GM10847 (cell line): ENCODE data around the gene ITPR3.

Experiments used
- POLR2A ChIP-seq: IDR thresholded peaks from 2 replicates; pipeline ENCODE4 v1.6.1; 2011; ENCODE audit not compliant: insufficient read length; ENCODE audit errors: extremely low read depth

The ITPR3 gene

GRCh38 chr6:33714385-33715040 lies 93.4 kb downstream of the ITPR3 start:
- TF ChIP-seq POLR2A = no peak

- no peak for TF ChIP-seq POLR2A
Measured at GRCh38 chr6:33716379-33716778, 95.3 kb downstream of the ITPR3 start.

GRCh38 chr6:33716890-33717632 lies 95.9 kb downstream of the ITPR3 start:
- TF ChIP-seq POLR2A = no peak

GRCh38 chr6:33717934-33718455 lies 96.9 kb downstream of the ITPR3 start:
- TF ChIP-seq POLR2A = no peak

- TF ChIP-seq POLR2A = no peak
Measured at GRCh38 chr6:33718713-33719112, 97.6 kb downstream of the ITPR3 start.

GRCh38 chr6:33719326-33719987 lies 98.3 kb downstream of the ITPR3 start:
- TF ChIP-seq POLR2A = no peak

- no peak for TF ChIP-seq POLR2A
Measured at GRCh38 chr6:33720998-33721397, 99.9 kb downstream of the ITPR3 start.

- no peak for TF ChIP-seq POLR2A
Measured at GRCh38 chr6:33721508-33721907, 100.4 kb downstream of the ITPR3 start.

GRCh38 chr6:33722103-33722623 lies 101.0 kb downstream of the ITPR3 start:
- no peak for TF ChIP-seq POLR2A

GRCh38 chr6:33723371-33724085 lies 102.4 kb downstream of the ITPR3 start:
- no peak for TF ChIP-seq POLR2A

GRCh38 chr6:33724102-33725023 lies 103.2 kb downstream of the ITPR3 start:
- TF ChIP-seq POLR2A = no peak

- TF ChIP-seq POLR2A = no peak
Measured at GRCh38 chr6:33725222-33725621, 104.1 kb downstream of the ITPR3 start.

- no peak for TF ChIP-seq POLR2A
Measured at GRCh38 chr6:33725891-33726673, 105.0 kb downstream of the ITPR3 start.

GRCh38 chr6:33726696-33727095 lies 105.6 kb downstream of the ITPR3 start:
- no peak for TF ChIP-seq POLR2A

- no peak for TF ChIP-seq POLR2A
Measured at GRCh38 chr6:33727126-33727525, 106.0 kb downstream of the ITPR3 start.
